CD4-positive, alpha-beta T cell treated with Interleukin-15 for 1 hour (primary cell): ENCODE measurements around the gene SKIC3.

Source experiments
- DNase-seq: peaks from one replicate; pipeline ENCODE4 v3.0.0-alpha.2; 2020

Gene SKIC3

GRCh38 chr5:95554647-95555548, at the start of gene SKIC3, which contains the start of gene ARSK:
Gene SKIC3 (minus strand): TSS chr5:95554977. CDS start chr5:95547150, 7,827 bp downstream.
Gene ARSK (plus strand): TSS chr5:95555101. CDS start chr5:95555279, 178 bp downstream.
- DNase-seq: peak; percentile 96

GRCh38 chr5:95600557-95600956, 45.8 kb upstream of the SKIC3 start:
- DNase-seq: no peak

GRCh38 chr5:95599252-95599651, 44.5 kb upstream of the SKIC3 start:
- DNase-seq: no peak

DNA sequence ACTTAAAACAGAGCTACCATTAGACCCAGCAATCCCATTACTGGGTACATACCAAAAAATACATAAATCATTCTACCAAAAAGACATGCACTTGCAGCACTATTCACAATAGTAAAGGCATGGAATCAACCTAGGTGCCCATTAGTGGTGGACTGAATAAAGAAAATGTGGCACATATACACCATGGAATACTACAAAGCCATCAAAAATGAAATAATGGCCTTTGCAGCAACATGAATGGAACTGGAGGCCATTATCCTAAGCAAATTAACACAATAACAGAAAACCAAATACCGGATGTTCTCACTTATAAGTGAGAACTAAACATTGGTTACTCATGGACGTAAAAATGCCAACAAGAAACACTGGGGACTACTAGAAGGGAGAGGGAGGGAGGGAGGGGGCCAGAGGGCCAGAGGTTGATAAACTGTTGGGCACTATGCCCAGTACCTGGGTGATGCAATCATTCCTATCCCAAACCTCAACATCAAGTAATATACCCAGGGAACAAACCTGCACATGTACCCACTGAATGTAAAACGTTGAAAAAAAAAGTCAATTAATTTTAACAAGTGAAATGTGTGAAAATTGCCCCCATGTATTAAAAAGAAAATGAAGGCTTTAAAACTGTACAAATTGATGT, 40.6 kb upstream of the SKIC3 start:
- no peak for DNase-seq

DNA sequence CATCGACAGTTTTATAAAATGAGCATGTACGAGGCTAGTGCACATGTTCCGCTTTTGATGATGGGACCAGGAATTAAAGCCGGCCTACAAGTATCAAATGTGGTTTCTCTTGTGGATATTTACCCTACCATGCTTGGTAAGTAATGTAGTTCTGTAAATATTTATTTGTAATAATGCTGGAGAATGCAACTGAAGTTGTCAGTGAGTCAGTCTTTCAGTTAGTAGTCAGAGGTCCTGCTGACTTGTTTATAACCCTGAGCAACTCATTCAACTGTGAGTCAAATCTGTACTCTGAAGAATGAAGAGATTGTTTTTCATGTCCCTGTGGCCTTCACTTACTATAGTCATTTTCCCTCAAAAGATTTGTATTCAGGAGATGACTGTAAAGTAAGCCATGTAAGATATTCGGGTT, 36.7 kb upstream of the SKIC3 start:
- DNase-seq: no peak

DNA sequence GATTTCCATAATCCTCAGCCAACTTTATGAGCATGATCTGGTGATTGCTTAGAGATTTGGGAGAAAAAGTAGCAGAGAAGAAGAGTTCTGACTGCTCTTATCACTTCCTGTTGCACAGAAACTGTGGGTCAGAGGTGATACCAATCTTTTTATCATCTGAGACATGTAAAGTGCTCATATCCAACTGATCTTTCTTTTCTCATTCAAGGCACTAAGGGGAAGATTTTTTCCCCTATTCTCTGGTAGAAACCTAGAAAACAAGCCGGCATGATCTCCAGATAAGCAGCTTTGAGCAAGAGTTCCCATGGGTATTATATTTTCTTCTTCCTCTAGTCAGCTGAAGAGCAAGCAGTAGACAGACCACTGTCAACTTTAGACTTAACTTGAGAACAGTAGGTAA, 36.1 kb upstream of the SKIC3 start:
- DNase-seq: no peak

- DNase-seq: no peak
These were observed 29.2 kb upstream of the SKIC3 start for GRCh38 chr5:95583992-95584391.

GRCh38 chr5:95581576-95581975, 26.8 kb upstream of the SKIC3 start:
- no peak for DNase-seq

GRCh38 chr5:95572016-95572415, 17.2 kb upstream of the SKIC3 start:
- DNase-seq: no peak

- no peak for DNase-seq
These were observed 10.6 kb upstream of the SKIC3 start for GRCh38 chr5:95565280-95565920.

DNA sequence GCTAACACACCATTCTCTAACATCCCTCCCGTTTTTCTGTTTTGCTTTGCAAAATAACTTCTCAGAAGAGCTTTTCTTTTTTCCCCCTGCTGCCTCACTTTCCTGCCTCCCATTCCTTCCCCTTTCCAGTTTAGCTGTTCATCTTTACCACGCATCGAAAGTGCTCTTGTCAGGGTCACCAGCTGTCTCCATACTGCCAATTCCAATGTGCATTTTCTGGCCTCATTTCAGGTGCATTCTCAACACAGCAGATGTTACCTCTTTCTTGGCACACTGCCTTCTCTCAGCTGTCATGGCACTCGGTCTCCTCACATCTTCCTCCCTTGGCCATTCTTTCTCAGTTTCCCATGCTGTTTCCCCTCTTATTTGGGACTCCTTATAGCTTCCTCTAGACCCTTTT, 9.7 kb upstream of the SKIC3 start:
- no peak for DNase-seq

GRCh38 chr5:95563367-95563766, 8.6 kb upstream of the SKIC3 start:
- no peak for DNase-seq

DNA sequence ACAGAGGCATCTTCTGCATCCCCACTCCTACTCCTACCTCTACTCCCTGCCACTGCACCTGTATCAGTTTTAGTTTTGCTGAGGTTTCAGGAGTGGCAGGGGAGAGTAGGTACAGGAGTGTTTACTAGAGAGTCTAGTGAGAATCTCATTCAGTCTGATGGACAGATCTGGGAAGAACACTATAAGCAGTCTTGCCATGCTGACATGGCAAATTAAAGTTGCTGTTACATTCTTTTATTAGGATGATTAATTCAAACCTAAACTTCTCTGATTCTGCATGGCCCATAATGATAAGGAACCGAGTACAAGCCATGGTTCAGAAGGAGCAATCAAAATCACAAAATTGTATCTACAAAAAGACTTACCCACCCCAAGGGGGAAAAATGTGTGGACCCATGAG, 7.5 kb upstream of the SKIC3 start:
- DNase-seq: no peak

DNA sequence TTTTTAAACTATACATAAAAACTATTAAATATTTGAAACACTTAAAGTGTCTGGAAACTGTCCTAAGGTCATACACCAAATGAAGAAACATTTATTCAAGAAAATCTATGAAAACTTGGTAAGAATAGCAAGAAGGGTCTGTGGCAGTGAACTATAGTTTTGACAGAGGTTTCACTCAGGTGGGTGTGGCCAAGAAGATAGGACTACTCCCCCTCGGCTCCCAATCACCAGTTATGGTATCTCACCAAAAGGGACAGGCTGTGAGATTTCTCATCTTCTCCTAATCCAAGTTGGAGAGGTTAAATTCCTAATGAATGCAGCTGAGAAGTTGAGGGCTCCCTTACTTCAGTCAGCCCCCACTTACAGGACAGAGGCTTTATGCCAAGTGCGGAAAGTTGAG, 3.1 kb upstream of the SKIC3 start:
- DNase-seq: no peak

GRCh38 chr5:95555553-95555952, 776 bp upstream of the SKIC3 start:
- DNase-seq: no peak

DNA sequence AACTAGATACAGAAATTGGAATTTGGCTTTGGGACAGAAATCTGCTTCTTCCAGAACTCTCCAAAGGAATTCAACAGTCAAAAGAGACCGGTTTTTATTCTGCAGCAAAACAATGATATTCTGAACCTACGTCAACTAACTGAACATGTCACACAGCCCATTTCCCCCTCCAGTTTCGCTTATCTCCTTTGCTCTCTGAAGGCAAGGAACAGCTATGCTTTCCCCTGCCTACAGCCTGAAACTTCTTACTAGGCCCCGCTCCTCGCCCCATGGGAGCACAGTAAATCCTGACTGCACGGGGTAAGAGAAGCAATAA, 488 bp downstream of the SKIC3 start:
- DNase-seq: no peak

- DNase-seq: no peak
These were observed 5.7 kb downstream of the SKIC3 start for GRCh38 chr5:95549030-95549429.

DNA sequence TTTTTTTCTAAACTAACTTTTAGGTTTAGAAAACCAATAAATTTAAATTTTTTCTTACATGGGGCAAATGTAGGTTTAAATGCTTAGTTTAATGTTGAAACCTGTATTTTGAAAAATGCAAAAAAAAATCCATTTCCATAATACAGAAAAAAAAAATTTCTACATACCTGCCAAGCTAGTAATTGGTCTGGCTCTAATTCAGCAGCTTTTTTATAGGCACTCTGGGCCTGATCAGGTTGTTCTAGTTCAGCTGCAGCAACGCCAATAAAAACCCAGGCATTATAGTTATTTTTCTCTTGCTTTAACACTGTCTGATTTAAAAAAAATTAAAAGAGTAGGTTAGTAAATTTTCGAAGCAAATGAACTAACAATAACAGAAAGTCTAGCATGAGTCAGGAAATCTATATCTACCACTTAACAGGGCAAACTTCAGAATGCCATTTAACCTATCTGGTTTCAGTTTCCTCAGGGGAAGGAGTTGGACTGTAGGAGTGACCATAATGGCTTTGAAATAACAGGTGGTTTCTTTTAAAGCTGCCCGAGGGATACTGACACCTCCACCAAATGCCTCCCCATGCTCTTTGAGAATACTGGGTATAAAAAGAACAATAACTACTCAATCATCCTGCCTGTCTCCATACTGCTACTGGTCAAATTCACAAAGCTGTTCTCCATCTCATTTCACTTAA, 11.6 kb downstream of the SKIC3 start:
- no peak for DNase-seq

DNA sequence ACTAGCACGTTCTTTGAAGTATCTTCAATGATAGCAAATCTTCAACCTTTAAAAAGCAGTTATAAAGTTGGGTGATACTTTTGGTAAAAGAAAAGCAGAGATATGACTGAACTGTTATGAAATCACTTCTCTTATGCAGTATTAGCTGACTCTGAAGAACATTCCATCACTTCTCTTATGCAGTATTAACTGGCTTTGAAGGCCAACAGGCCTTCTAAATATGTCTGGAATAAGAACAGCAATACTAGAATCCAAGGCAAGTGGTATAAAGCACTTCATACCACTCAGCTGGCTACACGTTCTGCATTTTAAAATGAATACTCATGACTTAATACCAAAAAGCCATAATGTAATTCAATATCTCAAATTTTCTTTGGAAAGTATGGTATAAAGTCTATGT, 17.3 kb downstream of the SKIC3 start:
- no peak for DNase-seq

- DNase-seq: no peak
These were observed 21.0 kb downstream of the SKIC3 start for GRCh38 chr5:95533761-95534160.

DNA sequence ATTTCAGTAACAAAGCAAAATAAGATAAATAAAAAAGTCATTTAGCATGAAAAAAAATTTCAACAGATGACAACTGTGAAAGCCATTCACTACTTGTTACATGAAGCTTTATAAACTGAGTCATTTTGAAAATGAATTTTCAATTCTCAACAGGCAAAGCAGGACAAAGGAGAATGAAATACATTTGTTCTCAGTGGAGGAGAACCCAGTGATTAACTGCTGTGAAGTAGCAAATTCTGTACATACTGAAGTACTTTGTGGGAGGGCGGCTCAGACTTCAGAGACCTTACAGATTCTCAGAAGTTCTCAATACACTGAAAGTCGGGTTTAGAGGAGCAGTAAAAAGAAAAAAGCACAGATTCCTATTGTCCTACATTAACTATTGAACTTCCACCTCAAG, 21.7 kb downstream of the SKIC3 start:
- DNase-seq: no peak

DNA sequence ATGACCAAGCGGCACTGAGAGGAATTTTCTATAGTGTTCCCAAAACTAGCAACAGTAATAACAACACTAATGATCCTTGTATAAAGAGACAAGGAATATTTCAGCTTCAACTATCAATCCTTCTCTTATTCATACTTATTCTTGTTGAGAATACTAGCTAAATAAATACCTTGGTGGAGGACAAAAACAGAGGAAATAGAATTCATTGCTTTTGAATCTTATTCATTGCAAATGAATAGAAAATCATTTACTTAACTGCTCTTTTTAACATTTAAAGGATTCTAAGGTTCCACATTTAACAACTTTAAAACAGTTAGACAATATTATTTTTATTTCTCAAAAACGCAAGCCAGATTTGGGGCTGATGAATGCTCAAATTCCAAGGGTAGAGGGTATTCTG, 22.4 kb downstream of the SKIC3 start:
- DNase-seq: no peak

DNA sequence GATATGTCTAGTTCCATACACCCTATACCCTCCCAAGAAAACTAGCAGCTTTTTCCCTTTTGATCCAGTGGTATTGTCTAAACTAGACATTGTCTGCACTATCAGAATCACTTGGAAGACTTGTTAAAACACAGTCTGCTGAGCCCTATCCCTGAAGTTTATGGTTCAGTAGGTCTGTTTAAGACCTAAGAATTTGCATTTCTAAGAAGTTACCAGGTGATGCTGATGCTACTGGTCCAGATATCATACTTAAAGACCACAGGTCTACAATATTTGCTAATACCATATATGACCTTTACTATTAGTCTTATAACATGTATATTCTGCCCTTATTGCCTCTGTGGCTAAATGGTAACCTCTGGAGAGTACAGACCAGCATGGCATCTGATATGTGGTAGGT, 23.3 kb downstream of the SKIC3 start:
- no peak for DNase-seq
